RPMI8226 (cell line): ENCODE results near the gene PSMC4.
A peak's percentile ranks its signal among the peaks of the same experiment; 100 is the strongest.

Experiments
- DNase-seq: peaks from one replicate; pipeline ENCODE4 v3.0.0-alpha.2; 2015

The PSMC4 gene

GRCh38 chr19:39970675-39971379, at the start of gene PSMC4:
Gene PSMC4 (plus strand): TSS chr19:39971165. CDS start chr19:39971203, 38 bp downstream.
- DNase-seq = peak; percentile 96

GRCh38 chr19:39923862-39924261, 47.1 kb upstream of the PSMC4 start:
- DNase-seq = no peak

GRCh38 chr19:39924389-39924788, 46.6 kb upstream of the PSMC4 start:
- no peak for DNase-seq

- DNase-seq = no peak
These were observed 46.0 kb upstream of the PSMC4 start for GRCh38 chr19:39924952-39925351.

DNA sequence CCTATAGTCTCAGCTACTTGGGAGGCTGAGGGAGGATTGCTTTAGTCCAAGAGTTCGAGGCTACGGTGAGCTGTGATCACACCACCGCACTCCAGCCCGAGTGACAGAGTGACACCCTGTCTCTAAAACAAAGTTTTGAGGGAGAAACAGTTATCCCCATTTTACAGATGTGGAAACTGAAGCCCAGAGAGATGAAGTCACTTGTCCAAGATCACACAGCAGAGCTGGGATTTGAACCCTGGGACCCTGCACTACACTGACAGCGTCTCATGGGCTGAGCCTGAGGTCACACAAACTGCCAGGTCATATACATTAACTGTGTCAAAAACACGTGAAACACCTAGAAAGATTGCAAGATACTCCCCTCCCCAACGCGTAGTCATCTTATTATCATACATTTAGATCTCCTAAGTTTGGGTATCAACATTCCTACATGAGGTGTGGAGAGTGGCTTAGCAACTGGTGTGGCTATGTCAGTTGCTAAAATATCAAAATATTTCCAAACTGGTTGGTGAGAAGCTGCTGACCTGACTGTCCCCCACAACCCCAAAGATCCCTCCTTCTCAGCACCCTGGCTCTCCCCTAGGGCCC, 44.7 kb upstream of the PSMC4 start:
- DNase-seq = no peak

DNA sequence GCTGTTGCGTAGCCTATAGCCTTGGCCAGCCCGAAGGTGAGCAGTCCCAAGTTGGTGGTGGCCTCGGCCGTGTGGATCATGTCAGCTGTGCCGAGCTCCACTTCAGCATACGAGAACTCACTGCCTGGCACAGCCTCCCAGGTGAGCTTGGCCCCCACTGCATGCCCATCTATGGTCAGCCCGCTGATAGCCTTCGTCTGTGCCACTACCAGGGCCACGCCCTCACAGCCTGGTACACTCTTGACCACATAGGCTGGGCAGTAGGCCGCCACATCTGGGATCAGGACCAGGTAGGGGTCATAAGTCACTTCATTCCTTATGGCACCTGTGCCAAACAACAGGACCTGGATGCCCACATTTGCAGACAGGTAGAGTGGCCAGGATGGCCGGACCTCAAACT, 43.9 kb upstream of the PSMC4 start:
- no peak for DNase-seq

GRCh38 chr19:39927524-39928356, 43.2 kb upstream of the PSMC4 start:
- no peak for DNase-seq

GRCh38 chr19:39928357-39928725, 42.6 kb upstream of the PSMC4 start:
- no peak for DNase-seq

DNA sequence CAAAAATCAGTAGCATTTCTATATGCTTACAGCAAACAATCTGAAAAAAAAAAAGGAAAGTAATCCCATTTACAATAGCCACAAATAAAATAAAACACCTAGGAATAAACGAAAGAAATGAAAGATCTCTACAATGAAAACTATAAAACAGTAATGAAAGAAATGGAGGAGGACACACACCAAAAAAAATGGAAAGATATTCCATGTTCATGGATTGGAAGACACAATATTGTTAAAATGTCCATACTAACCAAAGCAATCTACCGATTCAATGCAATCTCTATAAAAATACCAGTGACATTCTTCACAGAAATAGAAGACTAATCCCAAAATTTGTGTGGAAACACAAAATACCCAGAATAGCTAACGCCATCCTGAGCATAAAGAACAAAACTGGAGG, 41.2 kb upstream of the PSMC4 start:
- DNase-seq = no peak

- DNase-seq = peak; percentile 5
These were observed 36.2 kb upstream of the PSMC4 start, which contains the start of gene FCGBP for GRCh38 chr19:39934584-39935363. Gene FCGBP (minus strand): TSS chr19:39934634.

DNA sequence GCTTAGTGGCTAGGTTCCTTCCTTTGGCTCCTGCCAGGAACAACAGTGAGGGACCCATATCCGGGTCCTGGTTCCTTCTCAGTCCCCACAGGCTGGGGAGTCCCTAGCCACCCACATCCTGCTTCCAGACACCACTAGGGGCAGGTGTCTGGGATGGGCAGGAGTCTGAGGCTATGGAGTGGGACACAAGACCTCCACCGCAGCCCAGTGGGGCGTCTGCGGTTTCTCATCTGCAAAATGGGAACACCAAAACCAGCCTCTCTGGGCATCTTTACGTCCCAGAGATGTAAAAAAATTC, 35.7 kb upstream of the PSMC4 start:
- no peak for DNase-seq

DNA sequence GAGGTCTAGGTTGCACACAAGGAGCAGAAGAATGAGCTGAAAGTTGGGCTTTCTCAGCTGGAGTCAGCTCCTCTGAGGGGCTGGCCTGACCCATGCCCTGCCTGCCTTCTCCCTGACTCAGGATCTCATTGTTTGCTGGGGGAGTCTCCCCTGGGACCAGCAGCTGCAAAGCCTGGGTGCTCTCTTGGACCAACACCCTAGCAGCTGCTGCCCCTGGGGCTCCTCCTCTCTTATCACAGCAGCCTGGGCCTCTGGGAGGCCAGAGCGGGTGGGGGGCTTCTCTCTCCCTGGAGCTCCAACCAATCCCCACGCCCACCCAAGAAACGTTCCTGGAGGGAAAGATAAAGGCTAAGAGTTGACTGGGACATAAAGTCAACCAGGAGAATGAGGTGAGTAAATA, 34.9 kb upstream of the PSMC4 start:
- DNase-seq = no peak

GRCh38 chr19:39936622-39937021, 34.3 kb upstream of the PSMC4 start:
- DNase-seq = no peak

GRCh38 chr19:39937094-39937720, 33.8 kb upstream of the PSMC4 start:
- DNase-seq = no peak

DNA sequence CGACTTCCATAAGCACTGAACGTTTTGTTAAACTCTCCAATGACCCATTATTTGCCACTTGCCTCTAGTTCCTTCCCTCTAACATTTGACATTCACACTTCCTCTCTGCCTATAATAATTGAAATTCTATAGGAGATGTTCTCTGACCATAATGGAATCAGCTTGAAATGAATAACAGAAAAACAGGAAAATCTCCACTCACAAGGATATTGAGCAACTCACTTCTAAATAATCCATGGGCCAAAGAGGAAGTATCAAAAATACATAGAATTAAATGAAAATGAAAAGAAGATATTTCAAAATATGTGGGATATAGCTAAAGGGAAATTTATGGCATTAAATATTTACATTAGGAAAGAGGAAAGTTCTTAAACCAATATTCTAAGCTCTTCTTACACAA, 33.2 kb upstream of the PSMC4 start:
- DNase-seq = no peak

DNA sequence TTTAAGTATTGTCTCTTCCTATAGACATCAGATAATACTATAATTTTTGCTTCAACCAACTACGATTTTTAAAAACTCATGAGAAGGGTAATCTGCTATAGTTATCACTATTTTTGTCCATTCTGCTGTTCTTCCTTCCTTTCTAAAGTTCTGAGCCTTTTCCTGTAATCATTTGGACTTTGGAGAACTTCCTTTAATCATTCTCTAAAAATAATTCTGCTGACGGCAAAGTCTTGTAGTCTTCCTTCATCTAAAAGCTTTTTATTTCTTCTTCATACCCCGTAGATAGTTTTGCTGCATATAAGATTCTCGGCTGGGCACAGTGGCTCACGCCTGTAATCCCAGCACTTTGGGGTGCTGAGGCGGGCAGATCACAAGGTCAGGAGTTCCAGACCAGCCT, 31.4 kb upstream of the PSMC4 start:
- no peak for DNase-seq

GRCh38 chr19:39940221-39940833, 30.6 kb upstream of the PSMC4 start:
- DNase-seq = no peak

- no peak for DNase-seq
These were observed 29.8 kb upstream of the PSMC4 start for GRCh38 chr19:39941151-39941550.

- DNase-seq = peak; percentile 69
These were observed 29.2 kb upstream of the PSMC4 start for GRCh38 chr19:39941615-39942365.

DNA sequence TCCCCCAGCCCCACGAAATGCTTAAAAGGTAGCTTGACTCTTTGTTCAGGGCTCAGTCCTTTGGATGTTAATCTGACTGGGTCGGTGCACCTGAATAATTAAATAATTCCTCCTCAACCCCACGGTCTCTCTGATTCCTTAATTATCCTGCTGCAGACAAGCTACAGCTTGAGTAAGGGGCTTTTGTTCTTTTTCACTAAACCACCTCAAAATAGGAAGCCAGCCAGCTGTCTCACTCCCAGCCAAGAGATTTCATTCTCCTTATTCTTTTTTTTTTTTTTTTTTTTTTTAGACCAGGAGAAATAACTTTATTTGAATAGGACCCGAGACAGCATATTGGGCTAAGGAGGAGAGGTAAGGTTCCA, 28.6 kb upstream of the PSMC4 start:
- DNase-seq = no peak

- DNase-seq = no peak
These were observed 27.4 kb upstream of the PSMC4 start for GRCh38 chr19:39943586-39943985.

GRCh38 chr19:39946532-39946931, 24.4 kb upstream of the PSMC4 start:
- DNase-seq = no peak
